Kidney tubule cell (primary cell): ENCODE data around the gene CPZ.

Source experiments
- DNase-seq: peaks from one replicate; pipeline ENCODE4 v3.0.0-alpha.2; 2018; ENCODE audit warnings: low spot score

Gene CPZ

DNA sequence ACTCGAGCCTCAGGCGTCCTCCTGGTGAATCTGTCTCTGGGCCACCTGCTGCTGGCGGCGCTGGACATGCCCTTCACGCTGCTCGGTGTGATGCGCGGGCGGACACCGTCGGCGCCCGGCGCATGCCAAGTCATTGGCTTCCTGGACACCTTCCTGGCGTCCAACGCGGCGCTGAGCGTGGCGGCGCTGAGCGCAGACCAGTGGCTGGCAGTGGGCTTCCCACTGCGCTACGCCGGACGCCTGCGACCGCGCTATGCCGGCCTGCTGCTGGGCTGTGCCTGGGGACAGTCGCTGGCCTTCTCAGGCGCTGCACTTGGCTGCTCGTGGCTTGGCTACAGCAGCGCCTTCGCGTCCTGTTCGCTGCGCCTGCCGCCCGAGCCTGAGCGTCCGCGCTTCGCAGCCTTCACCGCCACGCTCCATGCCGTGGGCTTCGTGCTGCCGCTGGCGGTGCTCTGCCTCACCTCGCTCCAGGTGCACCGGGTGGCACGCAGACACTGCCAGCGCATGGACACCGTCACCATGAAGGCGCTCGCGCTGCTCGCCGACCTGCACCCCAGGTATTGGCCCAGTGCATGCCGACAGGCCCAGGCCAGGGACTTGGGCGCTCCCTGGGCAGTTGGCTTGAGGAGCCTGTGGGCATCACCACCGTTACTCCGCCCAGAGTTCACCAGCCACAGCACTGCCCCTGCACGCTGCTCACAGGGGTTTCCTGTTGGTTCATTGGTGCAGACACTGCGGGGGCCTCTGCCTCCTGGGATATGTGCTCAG is 11.3 kb upstream of the CPZ start:
- no peak for DNase-seq

DNA sequence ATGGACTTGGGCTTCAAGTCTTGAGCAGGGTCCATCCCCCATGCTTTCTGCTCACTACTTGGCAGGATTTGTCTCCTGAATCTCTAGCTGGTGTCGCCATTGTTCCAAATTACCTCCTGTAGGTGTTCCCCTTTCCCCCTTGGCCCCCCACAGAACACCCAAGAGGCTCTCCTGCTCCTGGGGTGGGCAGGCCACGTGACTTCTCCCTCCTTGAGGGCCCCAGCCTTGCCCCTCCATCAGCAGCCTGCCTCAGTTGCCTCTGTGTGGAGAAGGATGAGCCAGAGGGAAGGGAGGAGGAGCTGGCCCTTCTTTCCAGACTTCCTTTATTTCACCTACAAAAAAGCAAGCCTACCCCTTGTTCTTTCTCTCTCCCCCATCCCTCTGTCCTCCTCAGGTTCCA is 10.5 kb upstream of the CPZ start:
- no peak for DNase-seq

DNA sequence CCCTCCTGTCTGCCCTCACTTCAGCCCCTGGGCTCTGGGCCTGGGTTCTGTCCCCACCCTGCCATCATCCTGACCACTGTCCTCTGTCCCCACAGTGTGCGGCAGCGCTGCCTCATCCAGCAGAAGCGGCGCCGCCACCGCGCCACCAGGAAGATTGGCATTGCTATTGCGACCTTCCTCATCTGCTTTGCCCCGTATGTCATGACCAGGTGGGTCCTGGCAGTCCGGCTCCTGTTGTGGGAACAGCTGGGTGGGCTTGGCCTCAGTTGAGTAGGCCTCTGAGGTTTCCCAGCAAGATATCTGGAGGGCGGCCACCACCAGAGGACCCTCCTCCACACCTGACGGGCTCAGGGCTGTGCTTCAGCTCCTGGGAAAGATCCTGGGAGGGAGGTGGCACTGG is 10.1 kb upstream of the CPZ start:
- DNase-seq: no peak

DNA sequence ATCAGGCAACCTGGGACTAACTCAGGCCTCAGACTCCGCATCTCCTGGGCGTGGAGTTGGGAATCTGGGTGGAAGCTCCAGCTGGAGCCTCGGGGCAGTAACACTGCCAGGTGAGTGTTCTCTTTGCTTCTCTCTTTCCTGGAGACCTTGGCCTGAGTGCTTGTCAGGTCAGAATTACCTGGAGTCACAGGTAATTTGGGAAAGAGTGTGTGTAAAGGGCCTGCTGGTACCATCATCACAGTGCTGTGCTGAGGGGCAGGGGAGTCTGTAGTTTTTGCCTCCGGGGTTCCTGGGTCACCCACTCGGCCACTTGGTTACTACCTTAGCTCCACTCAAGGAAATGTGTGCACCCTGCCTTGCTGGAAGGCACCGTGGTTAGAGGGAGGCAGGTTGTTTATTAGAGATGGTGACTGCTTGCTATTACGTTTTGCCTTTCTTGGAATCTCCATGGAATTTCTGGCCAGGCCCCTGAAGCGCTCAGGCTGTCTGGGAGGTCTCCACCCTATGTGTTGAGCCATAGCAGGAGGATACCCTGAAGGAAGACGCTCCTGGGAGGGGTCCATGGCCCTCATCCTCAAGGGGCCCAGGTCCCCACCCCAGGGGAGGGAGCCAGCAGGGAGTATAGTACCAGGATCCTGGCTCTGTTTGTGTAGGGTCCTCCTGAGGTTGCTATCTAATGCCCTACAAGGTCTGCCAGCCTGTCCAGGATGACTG is 9.5 kb upstream of the CPZ start:
- no peak for DNase-seq

DNA sequence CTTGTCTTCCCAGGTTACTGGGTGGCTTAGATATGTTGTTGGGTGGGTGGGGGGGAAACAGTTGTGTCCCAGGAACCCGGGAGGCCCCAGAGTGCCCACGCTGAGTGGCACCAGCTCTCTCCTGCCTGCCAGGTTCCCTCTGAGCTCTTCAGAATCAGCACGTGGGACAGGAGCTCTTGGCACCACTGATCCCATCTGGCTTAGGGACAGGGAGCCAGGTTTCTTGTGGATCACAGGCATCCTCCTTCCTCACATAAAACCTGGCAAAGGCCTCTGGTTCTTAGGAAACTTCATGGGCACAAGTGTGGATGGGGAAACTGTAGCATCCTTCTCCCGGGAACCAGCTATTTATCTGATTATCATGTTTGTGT is 8.9 kb upstream of the CPZ start:
- no peak for DNase-seq

DNA sequence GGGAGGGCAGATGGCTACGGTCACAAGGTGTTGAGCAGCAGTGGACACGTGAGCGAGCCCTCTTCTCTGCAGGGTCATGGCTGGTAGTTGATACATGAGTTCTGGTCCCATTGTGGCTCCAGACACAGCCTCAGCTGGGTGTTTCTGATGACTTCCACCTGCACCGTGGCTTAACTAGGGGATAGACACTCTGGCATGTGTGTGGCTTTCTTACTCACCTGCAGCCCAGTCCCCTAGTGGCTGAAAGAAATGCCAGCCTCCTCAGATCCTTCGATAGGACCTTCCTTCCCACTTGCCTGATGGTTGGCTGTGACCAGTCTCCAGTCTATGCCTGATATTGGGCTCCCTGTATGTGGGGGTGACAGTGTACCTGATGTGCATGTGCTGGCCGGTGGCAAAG is 7.4 kb upstream of the CPZ start:
- peak; percentile 48 for DNase-seq

DNA sequence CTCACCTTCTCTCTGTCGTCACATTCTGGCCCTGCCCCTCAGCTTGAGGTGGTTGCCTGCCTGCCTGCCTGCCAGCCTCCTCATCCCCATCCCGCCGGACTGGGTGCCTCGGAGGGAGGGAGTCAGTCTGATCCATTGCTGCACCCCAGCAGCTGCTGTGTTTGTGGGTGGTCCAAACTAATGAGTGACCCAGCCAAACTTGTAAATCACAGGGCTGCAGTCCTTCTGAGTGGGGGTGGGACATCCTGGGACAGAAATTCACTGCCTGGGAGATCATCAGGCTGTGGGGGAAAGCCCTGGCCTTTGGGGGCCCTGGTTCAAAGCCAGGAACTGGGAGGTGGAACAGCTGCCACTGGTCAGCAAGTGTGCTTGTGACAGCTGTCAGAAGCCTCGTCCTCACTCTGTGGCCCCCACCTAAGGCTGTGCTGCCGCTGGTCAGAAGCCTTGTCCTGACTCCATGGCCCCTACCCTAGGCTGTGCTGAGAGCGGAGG is 6.8 kb upstream of the CPZ start:
- DNase-seq: no peak

DNA sequence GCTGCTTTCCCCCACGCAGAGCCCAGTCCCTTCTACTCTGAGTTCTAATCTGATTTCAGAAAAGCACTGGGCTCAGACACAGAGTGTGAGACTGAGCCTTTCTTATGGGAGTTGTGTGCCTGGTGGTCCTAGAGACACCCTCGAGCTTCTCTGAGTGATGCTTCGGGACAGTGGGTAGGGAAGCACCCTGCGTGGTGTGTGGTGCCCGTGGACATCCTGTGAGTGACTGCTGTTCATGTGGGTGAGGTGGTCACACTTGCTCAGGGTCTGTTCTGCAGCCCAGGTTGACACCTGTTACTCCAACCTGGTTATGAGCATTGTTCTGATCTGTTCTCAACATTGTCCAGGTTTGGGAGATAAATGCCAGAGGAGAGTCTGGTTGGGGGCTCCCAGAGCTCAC is 6.3 kb upstream of the CPZ start:
- no peak for DNase-seq

DNA sequence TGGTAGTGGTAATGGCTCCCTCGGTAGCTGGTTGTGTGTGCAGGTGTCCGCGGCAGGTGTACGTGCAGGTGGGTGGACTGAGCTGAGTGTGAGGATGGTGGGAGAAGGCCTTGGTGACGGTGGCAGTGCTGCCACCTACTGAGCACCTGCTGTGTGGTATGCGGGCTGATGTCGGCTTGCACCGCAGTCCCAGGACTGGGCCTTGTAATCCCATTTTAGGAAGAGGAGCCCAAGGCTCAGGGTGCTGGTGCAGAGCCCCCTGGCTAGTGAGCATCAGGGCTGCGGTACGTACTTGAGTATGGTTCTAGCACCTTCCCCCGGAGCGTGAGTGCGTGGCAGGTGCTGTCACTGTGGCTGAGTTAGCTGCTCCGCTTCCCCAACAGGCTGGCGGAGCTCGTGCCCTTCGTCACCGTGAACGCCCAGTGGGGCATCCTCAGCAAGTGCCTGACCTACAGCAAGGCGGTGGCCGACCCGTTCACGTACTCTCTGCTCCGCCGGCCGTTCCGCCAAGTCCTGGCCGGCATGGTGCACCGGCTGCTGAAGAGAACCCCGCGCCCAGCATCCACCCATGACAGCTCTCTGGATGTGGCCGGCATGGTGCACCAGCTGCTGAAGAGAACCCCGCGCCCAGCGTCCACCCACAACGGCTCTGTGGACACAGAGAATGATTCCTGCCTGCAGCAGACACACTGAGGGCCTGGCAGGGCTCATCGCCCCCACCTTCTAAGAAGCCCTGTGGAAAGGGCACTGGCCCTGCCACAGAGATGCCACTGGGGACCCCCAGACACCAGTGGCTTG is 5.7 kb upstream of the CPZ start:
- peak; percentile 41 for DNase-seq

DNA sequence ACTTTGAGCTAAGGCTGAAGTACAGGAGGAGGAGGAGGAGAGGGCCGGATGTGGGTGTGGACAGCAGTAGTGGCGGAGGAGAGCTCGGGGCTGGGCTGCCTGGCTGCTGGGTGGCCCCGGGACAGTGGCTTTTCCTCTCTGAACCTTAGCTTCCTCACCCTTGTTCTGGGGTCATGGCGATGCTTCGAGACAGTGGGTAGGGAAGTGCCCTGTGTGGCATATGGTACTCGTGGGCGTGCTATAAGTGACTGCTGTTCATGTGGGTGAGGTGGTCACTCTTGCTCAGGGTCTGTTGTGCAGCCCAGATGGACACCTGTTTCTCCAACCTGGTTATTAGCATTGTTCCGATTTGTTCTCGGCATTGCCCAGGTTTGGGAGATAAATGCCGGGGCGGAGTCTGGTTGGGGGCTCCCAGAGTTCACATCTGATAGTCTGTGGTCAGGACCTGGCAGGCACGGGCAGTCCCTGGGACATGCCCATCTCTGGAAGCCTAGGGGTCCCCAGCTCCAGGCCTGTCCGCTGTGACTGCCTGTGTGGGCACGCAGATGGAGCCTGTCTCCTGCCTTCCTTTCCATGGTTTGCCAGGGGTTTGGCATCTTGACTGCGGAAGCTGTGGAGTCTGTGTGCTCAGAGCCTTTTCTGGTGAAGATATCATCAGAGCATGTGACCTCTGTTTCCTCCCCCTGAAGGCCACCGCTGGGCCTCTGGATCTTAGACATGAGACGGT is 4.9 kb upstream of the CPZ start:
- no peak for DNase-seq

DNA sequence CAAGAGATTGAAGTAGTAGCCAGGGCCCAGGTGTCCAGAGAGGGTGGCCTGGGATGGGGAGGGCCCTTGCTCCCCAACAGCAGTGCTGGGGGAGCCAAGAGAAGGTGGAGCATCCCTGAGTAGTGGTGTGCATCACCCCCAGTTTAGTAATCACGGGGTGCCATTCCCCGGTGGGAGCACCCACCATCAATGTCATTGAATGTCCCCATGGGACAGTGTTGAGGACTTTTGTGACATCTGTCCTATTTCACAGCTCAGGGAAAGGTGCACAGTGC is 4.4 kb upstream of the CPZ start:
- DNase-seq: no peak

DNA sequence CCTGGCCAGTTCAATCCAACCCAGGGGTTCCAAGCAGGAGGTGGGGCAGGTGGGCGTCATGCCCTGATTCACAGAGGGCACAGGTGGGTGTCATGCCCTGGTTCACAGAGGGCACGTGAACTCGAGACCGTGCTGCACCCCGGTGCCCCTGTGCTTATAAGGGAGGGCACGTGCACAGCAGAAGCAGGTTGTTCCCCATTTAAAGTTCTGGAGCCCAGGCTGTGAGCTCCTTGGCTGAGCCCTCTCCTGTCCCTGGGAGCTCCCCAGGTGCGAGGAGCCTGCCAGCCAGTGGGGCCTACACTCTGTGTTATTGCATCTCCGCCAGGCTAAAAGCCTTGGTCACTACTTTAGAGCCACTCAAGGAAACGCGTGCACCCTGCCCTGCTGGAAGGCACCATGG is 3.2 kb upstream of the CPZ start:
- DNase-seq: no peak

DNA sequence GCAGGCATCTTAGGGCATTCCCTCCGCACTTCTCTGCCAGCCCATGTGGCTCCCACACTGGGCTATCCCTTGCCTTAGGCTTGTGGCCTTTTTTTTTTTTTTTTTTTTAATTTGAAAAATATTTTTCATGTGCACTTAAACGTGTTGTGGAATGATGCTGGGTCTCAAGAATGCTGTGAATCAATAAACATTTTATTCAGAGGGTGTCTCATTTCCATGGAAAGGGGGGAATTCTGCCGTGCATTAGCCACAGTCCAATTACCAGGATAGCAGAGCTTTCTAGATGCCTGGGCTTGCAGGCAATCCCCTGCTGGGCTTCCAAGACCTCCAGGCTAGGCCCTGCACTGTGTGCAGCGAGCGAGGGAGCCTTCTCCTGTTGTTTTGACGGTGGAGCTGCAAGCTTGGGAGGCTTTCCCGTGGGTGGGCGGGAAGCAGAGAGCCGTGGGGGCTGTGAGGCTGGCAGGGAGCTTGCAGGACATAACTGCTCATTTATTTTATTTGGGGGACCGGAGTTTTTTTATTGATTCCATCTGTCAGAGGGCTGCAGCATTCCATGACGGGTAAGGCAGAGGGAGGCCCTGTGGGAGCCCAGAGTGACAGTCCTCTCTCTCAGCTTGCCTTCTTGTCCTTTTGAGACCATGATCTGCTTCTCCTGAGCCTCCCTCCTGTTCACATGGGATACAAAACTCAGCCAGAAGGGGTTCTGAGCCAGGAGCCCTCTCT is 2.6 kb upstream of the CPZ start:
- no peak for DNase-seq

DNA sequence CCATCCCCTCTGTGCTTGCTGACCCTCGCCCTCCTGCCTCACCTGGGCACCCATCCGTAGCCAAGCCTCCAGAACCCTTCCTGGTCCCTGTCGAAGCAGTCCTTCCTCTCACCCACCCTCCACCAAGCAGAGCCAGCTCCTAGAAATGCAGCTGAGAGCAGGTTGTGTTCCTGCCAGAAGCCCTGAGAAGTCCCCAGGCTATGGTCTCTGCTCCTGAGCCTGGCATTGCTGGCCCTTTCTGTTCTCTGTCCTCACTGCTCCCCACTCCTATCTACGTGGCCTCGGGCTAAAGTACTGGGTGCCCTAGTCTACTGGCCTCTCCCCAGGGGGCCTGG is 2.1 kb upstream of the CPZ start:
- DNase-seq: no peak

DNA sequence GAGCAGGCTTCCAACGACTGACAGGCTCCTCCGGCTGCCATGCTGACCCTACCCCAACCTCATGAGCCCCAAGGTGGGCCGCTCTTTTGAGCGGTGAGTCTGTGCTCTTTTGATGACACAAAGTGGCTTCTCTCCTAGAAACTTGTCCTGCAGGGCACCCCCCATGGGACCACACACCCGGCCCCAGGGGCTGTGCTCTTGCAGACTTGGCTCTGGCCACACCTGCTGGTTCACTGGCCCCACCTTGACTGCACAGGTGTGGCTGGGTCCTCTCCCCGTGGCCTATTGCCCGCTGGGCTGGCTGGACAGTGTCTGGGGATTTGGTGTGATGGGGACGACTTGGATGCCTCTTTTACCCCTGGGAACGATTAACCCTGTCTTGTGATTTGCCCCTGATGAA is 1.5 kb upstream of the CPZ start:
- no peak for DNase-seq

DNA sequence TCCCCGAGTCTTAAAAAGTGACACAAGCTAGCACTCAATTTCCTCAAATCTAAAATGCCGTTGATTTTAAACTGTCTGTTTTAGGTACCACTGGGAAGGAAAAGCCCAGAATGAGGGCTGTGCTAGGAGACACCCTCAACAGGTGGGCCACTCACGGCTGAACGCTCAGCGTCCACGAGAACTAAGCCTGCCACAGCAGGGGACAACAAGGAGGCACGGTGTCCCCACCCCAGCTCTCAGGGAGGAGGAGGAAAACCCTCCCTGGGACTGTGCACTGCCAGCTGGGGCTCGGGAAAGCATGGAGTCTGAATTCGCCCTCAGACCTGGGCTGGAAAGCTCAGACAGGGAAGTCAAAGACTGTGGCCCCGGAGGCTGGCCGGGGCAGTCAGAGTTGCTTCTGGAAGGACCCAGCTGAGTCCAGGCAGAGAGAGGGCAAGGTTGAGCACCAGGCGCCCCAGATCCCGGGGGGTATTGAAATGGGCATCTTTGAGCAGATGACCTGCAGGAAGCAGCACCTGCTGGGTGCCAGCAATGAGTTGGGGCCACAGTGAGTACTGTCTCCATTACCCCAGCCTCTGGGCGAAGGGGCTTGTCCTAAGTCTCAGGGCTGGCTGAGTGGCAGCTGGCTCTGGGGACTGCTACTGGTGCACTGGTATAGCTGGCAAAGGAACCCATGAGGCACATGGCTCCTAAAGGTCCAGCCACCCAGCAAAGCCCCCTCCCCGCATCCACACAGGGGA is 769 bp upstream of the CPZ start:
- DNase-seq: no peak

DNA sequence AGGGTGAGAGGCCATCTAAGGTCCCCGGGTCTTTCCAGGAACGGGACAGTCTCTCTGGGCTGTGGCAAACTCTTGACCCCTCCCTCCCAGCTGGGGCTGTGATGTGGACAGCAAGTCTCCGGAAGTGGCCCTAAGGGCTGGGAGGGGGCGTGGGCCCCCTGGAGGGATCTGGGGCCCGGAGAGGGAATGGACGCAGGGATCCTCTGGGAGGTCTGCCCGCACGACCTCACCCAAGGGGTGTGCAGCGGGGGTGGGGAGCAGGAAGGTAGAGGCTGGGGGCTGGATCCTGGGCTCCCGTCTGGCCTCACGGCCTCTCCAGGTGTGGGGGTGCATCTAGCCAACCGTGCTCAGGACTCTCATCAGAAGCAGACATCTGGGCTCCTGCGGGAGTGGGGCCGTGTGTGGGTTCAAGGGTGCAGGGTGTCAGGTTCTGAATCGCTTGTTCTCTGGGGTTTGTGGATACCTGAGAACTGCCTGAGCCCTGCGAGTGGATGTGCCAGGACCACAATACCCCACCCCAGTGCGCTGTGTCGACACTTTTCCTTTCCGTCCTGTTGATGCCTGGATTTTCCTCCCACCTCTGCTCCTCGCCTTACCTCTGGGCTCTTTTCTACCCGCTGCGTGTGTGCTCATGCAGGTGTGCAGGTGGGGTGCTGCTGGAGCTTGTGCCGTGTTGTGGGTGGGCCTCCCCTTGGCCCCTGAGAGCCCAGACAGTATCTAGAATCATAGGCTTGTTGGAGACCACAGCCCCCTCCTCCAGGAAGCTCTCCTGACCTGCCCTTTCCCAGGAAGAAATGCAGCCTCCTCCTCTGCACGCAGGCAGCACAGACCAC is 915 bp downstream of the CPZ start:
- no peak for DNase-seq

DNA sequence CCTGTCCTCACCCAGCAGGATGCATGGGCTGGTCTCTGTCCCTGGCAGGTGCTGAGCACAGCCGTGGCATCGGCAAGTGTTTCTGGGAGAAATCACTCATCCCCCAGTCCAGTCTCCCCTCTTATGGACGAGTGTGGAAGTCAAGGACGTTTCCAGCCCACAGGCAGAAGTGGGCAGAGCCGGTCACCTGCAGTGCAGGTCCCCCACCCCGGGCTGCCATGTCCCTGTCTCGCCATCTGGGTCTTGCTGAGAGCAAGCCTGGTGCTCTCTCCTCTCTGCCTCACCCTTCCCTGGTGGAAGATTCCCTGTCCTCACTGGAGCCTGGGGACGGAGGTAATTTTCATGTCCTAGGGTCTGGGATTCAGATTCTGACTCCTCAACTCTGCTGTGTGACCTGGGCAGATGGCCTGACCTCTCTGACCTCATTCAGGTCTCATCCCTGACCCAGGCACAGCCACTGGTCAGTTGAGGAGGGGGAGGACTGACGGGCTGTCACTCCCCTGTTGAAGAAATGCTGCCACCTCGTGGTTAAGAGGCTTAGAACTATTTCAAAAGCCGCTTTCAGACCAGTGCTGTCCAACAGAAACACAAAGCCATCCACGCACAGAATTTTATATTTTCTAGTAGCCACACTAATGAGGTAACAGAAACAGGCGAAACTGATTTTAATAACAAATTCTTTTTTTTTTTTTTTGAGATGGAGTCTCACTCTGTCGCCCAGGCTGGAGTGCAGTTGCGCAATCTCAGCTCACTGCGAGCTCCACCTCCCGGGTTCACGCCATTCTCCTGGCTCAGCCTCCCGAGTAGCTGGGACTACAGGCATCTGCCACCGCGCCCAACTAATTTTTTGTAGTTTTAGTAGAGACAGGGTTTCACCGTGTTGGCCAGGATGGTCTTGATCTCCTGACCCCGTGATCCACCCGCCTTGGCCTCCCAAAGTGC is 1.8 kb downstream of the CPZ start:
- peak; percentile 70 for DNase-seq
